ENCODE measurements around the gene ACAA2.
A peak's percentile ranks its signal among the peaks of the same experiment; 100 is the strongest.
"Not testable (repeated sequence)": the region's sequence is repeated elsewhere in the genome, so short reads cannot be mapped to it uniquely, and the experiment has no call there.

The ACAA2 gene

GRCh38 chr18:49808553-49809191 is 4.7 kb downstream of the ACAA2 start:
- not testable (repeated sequence) for FAIRE-seq

GRCh38 chr18:49804096-49804495 is 9.2 kb downstream of the ACAA2 start:
- FAIRE-seq: no peak

GRCh38 chr18:49802623-49803022 is 10.7 kb downstream of the ACAA2 start:
- no peak for FAIRE-seq

- not testable (repeated sequence) for FAIRE-seq
Measured at GRCh38 chr18:49800491-49800890, 12.8 kb downstream of the ACAA2 start.

GRCh38 chr18:49799806-49800205 is 13.5 kb downstream of the ACAA2 start:
- FAIRE-seq: not testable (repeated sequence)

GRCh38 chr18:49798001-49798400 is 15.3 kb downstream of the ACAA2 start:
- no peak for FAIRE-seq

GRCh38 chr18:49795612-49796552 is 17.5 kb downstream of the ACAA2 start:
- FAIRE-seq: no peak

- FAIRE-seq: no peak
Measured at GRCh38 chr18:49794743-49795142, 18.6 kb downstream of the ACAA2 start.

GRCh38 chr18:49789560-49790134 is 23.7 kb downstream of the ACAA2 start:
- not testable (repeated sequence) for FAIRE-seq

- no peak for FAIRE-seq
Measured at GRCh38 chr18:49788327-49788898, 24.9 kb downstream of the ACAA2 start.

GRCh38 chr18:49786019-49786720 is 27.2 kb downstream of the ACAA2 start:
- FAIRE-seq: no peak

- no peak for FAIRE-seq
Measured at GRCh38 chr18:49784427-49785185, 28.7 kb downstream of the ACAA2 start.

GRCh38 chr18:49783631-49784030 is 29.7 kb downstream of the ACAA2 start:
- FAIRE-seq: not testable (repeated sequence)

GRCh38 chr18:49778826-49779465 is 34.4 kb downstream of the ACAA2 start:
- FAIRE-seq: no peak

- no peak for FAIRE-seq
Measured at GRCh38 chr18:49769047-49769728, 44.1 kb downstream of the ACAA2 start.

- FAIRE-seq: peak; percentile 77
Measured at GRCh38 chr18:49768051-49768391, 45.3 kb downstream of the ACAA2 start.

- FAIRE-seq: no peak
Measured at GRCh38 chr18:49767111-49768050, 46.0 kb downstream of the ACAA2 start.

- no peak for FAIRE-seq
Measured at GRCh38 chr18:49766646-49767045, 46.7 kb downstream of the ACAA2 start.

- no peak for FAIRE-seq
Measured at GRCh38 chr18:49764032-49764431, 49.3 kb downstream of the ACAA2 start.

- no peak for FAIRE-seq
Measured at GRCh38 chr18:49763590-49763989, 49.7 kb downstream of the ACAA2 start.

All from G401.6 (cell line).